ENCODE results near the gene LRRFIP1. TPM values are rescaled to one million over a fixed set of nuclear protein-coding genes. Genes with fewer than 3 reads are reported as not detected.
A peak's percentile ranks its signal among the peaks of the same experiment; 100 is the strongest.

The LRRFIP1 gene
- polyA plus RNA-seq, 1 donor from 2014 or later, result 96.3 TPM

GRCh38 chr2:237689336-237690131, 62.1 kb downstream of the LRRFIP1 start:
- peaks cover 8% of the 10 kb centered on the region for H4K20me1 ChIP-seq (ENCODE audit: insufficient read depth)
- H3K27me3 ChIP-seq (ENCODE audit: insufficient read depth, low read depth, low read length), result peaks cover 22% of the 10 kb centered on the region
- no peak overlapping the region for H3K4me2 ChIP-seq (ENCODE audit: low read length)
- H3K9ac ChIP-seq (ENCODE audit: low read length), result no peak overlapping the region
- H3K9me3 ChIP-seq (ENCODE audit: low read length), result no peaks in the 10 kb centered on the region
- TF ChIP-seq, protein P1, sequence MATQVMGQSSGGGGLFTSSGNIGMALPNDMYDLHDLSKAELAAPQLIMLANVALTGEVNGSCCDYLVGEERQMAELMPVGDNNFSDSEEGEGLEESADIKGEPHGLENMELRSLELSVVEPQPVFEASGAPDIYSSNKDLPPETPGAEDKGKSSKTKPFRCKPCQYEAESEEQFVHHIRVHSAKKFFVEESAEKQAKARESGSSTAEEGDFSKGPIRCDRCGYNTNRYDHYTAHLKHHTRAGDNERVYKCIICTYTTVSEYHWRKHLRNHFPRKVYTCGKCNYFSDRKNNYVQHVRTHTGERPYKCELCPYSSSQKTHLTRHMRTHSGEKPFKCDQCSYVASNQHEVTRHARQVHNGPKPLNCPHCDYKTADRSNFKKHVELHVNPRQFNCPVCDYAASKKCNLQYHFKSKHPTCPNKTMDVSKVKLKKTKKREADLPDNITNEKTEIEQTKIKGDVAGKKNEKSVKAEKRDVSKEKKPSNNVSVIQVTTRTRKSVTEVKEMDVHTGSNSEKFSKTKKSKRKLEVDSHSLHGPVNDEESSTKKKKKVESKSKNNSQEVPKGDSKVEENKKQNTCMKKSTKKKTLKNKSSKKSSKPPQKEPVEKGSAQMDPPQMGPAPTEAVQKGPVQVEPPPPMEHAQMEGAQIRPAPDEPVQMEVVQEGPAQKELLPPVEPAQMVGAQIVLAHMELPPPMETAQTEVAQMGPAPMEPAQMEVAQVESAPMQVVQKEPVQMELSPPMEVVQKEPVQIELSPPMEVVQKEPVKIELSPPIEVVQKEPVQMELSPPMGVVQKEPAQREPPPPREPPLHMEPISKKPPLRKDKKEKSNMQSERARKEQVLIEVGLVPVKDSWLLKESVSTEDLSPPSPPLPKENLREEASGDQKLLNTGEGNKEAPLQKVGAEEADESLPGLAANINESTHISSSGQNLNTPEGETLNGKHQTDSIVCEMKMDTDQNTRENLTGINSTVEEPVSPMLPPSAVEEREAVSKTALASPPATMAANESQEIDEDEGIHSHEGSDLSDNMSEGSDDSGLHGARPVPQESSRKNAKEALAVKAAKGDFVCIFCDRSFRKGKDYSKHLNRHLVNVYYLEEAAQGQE (IDR thresholded peaks at IDR 0.05; ENCODE audit: borderline replicate concordance), result no peak
- H2AFZ ChIP-seq (ENCODE audit: low read depth, low read length), result no peak overlapping the region
- H3F3A ChIP-seq (ENCODE audit: insufficient read depth, low read length, poor library complexity, severe bottlenecking), result peaks cover 7% of the 10 kb centered on the region
- H3K9me2 ChIP-seq (ENCODE audit: insufficient read depth, low read length), result no peaks in the 10 kb centered on the region
- H3K79me2 ChIP-seq (replicated peaks; ENCODE audit: insufficient read depth, low read length), result peaks cover 5% of the 10 kb centered on the region
- H3K27ac ChIP-seq (ENCODE audit: low read length), result no peak overlapping the region
- no peak overlapping the region for H3K4me3 ChIP-seq (ENCODE audit: low read length)
- peaks cover 5% of the 10 kb centered on the region for H3K36me3 ChIP-seq (ENCODE audit: insufficient read depth, low read length)

DNA sequence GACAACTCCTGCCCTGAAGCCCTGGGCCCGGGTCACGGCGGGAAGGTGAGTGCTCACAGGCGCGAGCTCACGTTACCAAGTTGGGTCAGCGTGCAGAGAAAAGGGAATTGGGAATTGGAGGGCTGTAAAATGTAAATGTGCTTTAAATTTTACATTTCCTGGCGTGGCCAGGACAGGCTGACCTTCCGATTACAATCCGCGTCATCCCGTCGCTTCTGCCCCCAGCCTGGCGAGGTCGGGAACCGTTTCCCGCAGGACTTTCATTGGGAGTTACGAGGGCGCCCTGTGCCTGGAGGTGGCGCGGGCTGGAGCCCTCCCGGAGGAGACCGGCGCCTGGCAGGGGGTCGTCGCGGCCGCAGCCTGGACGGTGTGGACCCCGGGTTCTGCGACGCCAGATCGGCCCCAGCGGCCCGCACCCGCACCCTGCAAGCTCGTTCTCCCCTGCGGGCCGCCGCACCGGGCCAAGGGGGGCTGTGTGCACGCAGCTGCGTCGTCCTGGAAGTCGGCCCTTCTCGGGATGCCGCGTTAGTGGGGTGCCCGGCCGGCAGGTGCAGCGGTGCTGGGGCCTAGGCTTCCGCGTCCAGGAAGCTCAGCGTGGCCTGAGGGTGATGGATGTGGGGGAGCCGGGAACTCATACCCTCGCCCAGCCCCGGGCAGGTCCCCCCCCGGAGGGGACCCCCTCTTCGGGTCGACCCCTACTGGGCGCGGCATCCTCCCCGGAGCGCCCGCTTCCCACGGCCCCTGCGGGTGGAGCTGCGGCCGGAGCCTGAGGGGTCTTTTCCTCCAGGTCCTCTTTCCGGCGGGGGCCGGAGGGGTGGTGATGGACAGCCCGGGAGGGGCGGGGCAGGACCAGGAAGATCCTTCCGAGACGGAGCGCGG, 63.9 kb downstream of the LRRFIP1 start:
- Histone ChIP-seq H3K9me3 (ENCODE audit: low read length) (no peaks in the 10 kb centered on the region), H3K79me2 (replicated peaks; ENCODE audit: insufficient read depth, low read length) (peaks cover 9% of the 10 kb centered on the region), H3K27ac (ENCODE audit: low read length) (no peak overlapping the region), H3K9me2 (ENCODE audit: insufficient read depth, low read length) (no peaks in the 10 kb centered on the region), H3F3A (ENCODE audit: insufficient read depth, low read length, poor library complexity, severe bottlenecking) (peaks cover 7% of the 10 kb centered on the region), H3K9ac (ENCODE audit: low read length) (no peak overlapping the region), H2AFZ (ENCODE audit: low read depth, low read length) (no peak overlapping the region), H3K4me2 (ENCODE audit: low read length) (no peak overlapping the region), H4K20me1 (ENCODE audit: insufficient read depth) (peaks cover 8% of the 10 kb centered on the region), H3K36me3 (ENCODE audit: insufficient read depth, low read length) (peaks cover 5% of the 10 kb centered on the region), H3K4me3 (ENCODE audit: low read length) (peak overlapping the region; percentile 59), H3K27me3 (ENCODE audit: insufficient read depth, low read depth, low read length) (peaks cover 22% of the 10 kb centered on the region)
- TF ChIP-seq EP300 (conservative IDR thresholded peaks at IDR 0.05; ENCODE audit: poor library complexity, severe bottlenecking) (no peak), RAD21 (conservative IDR thresholded peaks at IDR 0.05) (no peak), EZH2 (IDR thresholded peaks at IDR 0.05; ENCODE audit: borderline replicate concordance, insufficient read depth, low read length, poor library complexity, severe bottlenecking) (no peak), POLR2AphosphoS5 (IDR thresholded peaks at IDR 0.05) (no peak), TAF1 (IDR thresholded peaks at IDR 0.05; ENCODE audit: low read depth) (no peak), MXI1 (conservative IDR thresholded peaks at IDR 0.05; ENCODE audit: poor library complexity, severe bottlenecking) (no peak), CTCF (IDR thresholded peaks at IDR 0.05; ENCODE audit: poor library complexity, severe bottlenecking) (no peak), SMC3 (conservative IDR thresholded peaks at IDR 0.05; ENCODE audit: poor library complexity) (no peak)
- TF ChIP-seq, protein P1 (IDR thresholded peaks at IDR 0.05; ENCODE audit: borderline replicate concordance), result no peak
